CD4-positive, CD25-positive, alpha-beta regulatory T cell (primary cell): ENCODE data around the gene LGMN. TPM values are rescaled to one million over a fixed set of nuclear protein-coding genes. Genes with fewer than 3 reads are reported as not detected.
"Not testable (repeated sequence)": the region's sequence is repeated elsewhere in the genome, so short reads cannot be mapped to it uniquely, and the experiment has no call there.

ENCODE experiments used
- ATAC-seq, 2 donors: fragments of 150-1000 bp; cut with Tn5 transposase; one replicate each; pipeline ENCODE4 v1.10.0; 2021; ENCODE audit warnings: low read depth in 2 of 2, moderate number of reproducible peaks in 2 of 2, moderate library complexity in 1 of 2
- DNase-seq, 3 donors: peaks; one replicate each; pipeline versions ENCODE4 v3.0.0 to v3.0.0-alpha.2; 2012 to 2022; ENCODE audit warnings: mixed read lengths in 1 of 3
- H3K27ac ChIP-seq: one replicate; pipeline ENCODE4 v1.7.0; 2013; ENCODE audit warnings: mild to moderate bottlenecking, low read length; ENCODE audit not compliant: insufficient read depth, poor library complexity, severe bottlenecking
- H3K27me3 ChIP-seq: one replicate; pipeline ENCODE4 v1.7.0; 2013; ENCODE audit warnings: low read length; ENCODE audit not compliant: control insufficient read depth, insufficient read depth
- H3K36me3 ChIP-seq: one replicate; pipeline ENCODE4 v1.7.0; 2013; ENCODE audit warnings: mild to moderate bottlenecking, low read length, moderate library complexity; ENCODE audit not compliant: control insufficient read depth, insufficient read depth
- H3K4me1 ChIP-seq: 2 replicates; pipeline ENCODE4 v1.7.0; 2013; ENCODE audit warnings: mild to moderate bottlenecking, low read length; ENCODE audit not compliant: insufficient read depth, control insufficient read depth, poor library complexity, severe bottlenecking
- H3K4me3 ChIP-seq: one replicate; pipeline ENCODE4 v1.7.0; 2013; ENCODE audit warnings: low read depth, mild to moderate bottlenecking, low read length, moderate library complexity
- H3K9me3 ChIP-seq, 2 experiments: 1 replicate in 1 of 2; 2 replicates in 1 of 2; pipeline ENCODE4 v1.7.0; 2013; ENCODE audit warnings: low read length in 2 of 2, mild to moderate bottlenecking in 1 of 2, moderate library complexity in 1 of 2; ENCODE audit not compliant: control insufficient read depth in 2 of 2
- H3K27ac Mint-ChIP-seq, 3 donors: one replicate each; pipeline ENCODE4 v1.8.0; 2020 to 2022; ENCODE audit warnings: mild to moderate bottlenecking in 3 of 3, mixed read lengths in 3 of 3, moderate library complexity in 2 of 3
- H3K27me3 Mint-ChIP-seq: one replicate; pipeline ENCODE4 v1.8.0; 2022; ENCODE audit warnings: mild to moderate bottlenecking, mixed read lengths
- H3K36me3 Mint-ChIP-seq: one replicate; pipeline ENCODE4 v1.8.0; 2020; ENCODE audit warnings: mixed read lengths
- H3K4me1 Mint-ChIP-seq, 4 donors: one replicate each; pipeline ENCODE4 v1.8.0; 2020 to 2022; ENCODE audit warnings: mixed read lengths in 4 of 4, mild to moderate bottlenecking in 1 of 4
- H3K4me3 Mint-ChIP-seq, 4 donors: one replicate each; pipeline ENCODE4 v1.8.0; 2020 to 2022; ENCODE audit warnings: mild to moderate bottlenecking in 4 of 4, mixed read lengths in 4 of 4, moderate library complexity in 3 of 4
- H3K9me3 Mint-ChIP-seq, 7 donors: one replicate each; pipeline ENCODE4 v1.8.0; 2020 to 2022; ENCODE audit warnings: mixed read lengths in 7 of 7, mild to moderate bottlenecking in 3 of 7, moderate library complexity in 2 of 7
- polyA plus RNA-seq, 4 donors: library from polyadenylated mRNA; unstranded; fragments of 300-500 nt; fragmentation: Illumina TruSeq; gene quantifications; one replicate each; pipeline ENCODE4 v1.2.3, GENCODE V29; 2021
- total RNA-seq: library from RNA; stranded (reverse); gene quantifications from one replicate; pipeline ENCODE4 v1.2.3, GENCODE V29; 2022

Gene LGMN
- total and polyA plus RNA-seq, 5 donors from 2014 or later, result 10.9 to 34.4 (median 18.5) TPM

GRCh38 chr14:92774572-92774971 is 26.1 kb upstream of the LGMN start:
- Mint-ChIP-seq H3K4me1 (peaks cover 9 to 24% (median 14%) of the 10 kb centered on the region in 4 donors), H3K4me3 (no peak overlapping the region), H3K27me3 (no peaks in the 10 kb centered on the region), H3K27ac (no peak overlapping the region), H3K36me3 (no peaks in the 10 kb centered on the region), H3K9me3 (peaks cover 0 to 2% (median 0%) of the 10 kb centered on the region in 7 donors)
- Histone ChIP-seq H3K36me3 (no peaks in the 10 kb centered on the region), H3K4me1 (peaks cover 11% of the 10 kb centered on the region), H3K27me3 (no peaks in the 10 kb centered on the region), H3K27ac (no peak overlapping the region), H3K4me3 (no peak overlapping the region), H3K9me3 (no peaks in the 10 kb centered on the region)
- no peak for ATAC-seq
- DNase-seq, result no peak

GRCh38 chr14:92770484-92770883 is 22.1 kb upstream of the LGMN start:
- Histone ChIP-seq H3K9me3 (no peaks in the 10 kb centered on the region), H3K27me3 (no peaks in the 10 kb centered on the region), H3K4me3 (peak overlapping the region; percentile 29), H3K27ac (no peak overlapping the region), H3K36me3 (no peaks in the 10 kb centered on the region), H3K4me1 (peaks cover 22% of the 10 kb centered on the region)
- H3K27ac Mint-ChIP-seq, result peak overlapping the region; percentile 60 to 89 (median 86)
- H3K4me1 Mint-ChIP-seq, result peaks cover 13 to 38% (median 22%) of the 10 kb centered on the region in 4 donors
- H3K9me3 Mint-ChIP-seq, result peaks cover 0 to 2% (median 0%) of the 10 kb centered on the region in 7 donors
- no peaks in the 10 kb centered on the region for H3K27me3 Mint-ChIP-seq
- peak overlapping the region in 1 of 4 donors; percentile 22 for H3K4me3 Mint-ChIP-seq
- peak in 1 of 2 donors; percentile 26 for ATAC-seq
- H3K36me3 Mint-ChIP-seq, result no peaks in the 10 kb centered on the region
- peak in 1 of 3 donors; percentile 63 for DNase-seq

- Histone ChIP-seq H3K4me1 (peaks cover 22% of the 10 kb centered on the region), H3K4me3 (no peak overlapping the region), H3K27ac (peak overlapping the region; percentile 51), H3K36me3 (no peaks in the 10 kb centered on the region), H3K9me3 (no peaks in the 10 kb centered on the region), H3K27me3 (no peaks in the 10 kb centered on the region)
- H3K36me3 Mint-ChIP-seq, result no peaks in the 10 kb centered on the region
- H3K4me1 Mint-ChIP-seq, result peaks cover 11 to 30% (median 22%) of the 10 kb centered on the region in 4 donors
- DNase-seq (no peak), ATAC-seq (no peak)
- H3K9me3 Mint-ChIP-seq, result peaks cover 0 to 2% (median 0%) of the 10 kb centered on the region in 7 donors
- peak overlapping the region in 2 of 3 donors; percentile 26 to 62 for H3K27ac Mint-ChIP-seq
- H3K27me3 Mint-ChIP-seq, result no peaks in the 10 kb centered on the region
- H3K4me3 Mint-ChIP-seq, result peak overlapping the region in 2 of 4 donors; percentile 21 to 24
These were observed 20.4 kb upstream of the LGMN start for GRCh38 chr14:92768795-92769194.

- not testable (repeated sequence) for H3K9me3 Mint-ChIP-seq, H3K27me3 Mint-ChIP-seq, H3K27me3 ChIP-seq, H3K36me3 Mint-ChIP-seq, H3K36me3 ChIP-seq, H3K9me3 ChIP-seq
- Mint-ChIP-seq H3K4me1 (peaks cover 11 to 30% (median 22%) of the 10 kb centered on the region in 4 donors), H3K27ac (peak overlapping the region; percentile 26 to 62 (median 46)), H3K4me3 (peak overlapping the region in 1 of 4 donors; percentile 24)
- ATAC-seq (peak; percentile 76), DNase-seq (peak; percentile 18 to 85 (median 35))
- peak overlapping the region; percentile 35 for H3K4me3 ChIP-seq
- peak overlapping the region; percentile 51 for H3K27ac ChIP-seq
- peaks cover 22% of the 10 kb centered on the region for H3K4me1 ChIP-seq
These were observed 19.8 kb upstream of the LGMN start for GRCh38 chr14:92768236-92768635.

- H3K27me3 ChIP-seq, H3K36me3 Mint-ChIP-seq, ATAC-seq, H3K9me3 ChIP-seq, H3K27ac ChIP-seq, DNase-seq, H3K4me3 ChIP-seq, H3K9me3 Mint-ChIP-seq, H3K27ac Mint-ChIP-seq, H3K36me3 ChIP-seq, H3K4me3 Mint-ChIP-seq, H3K27me3 Mint-ChIP-seq: not testable (repeated sequence)
- H3K4me1 Mint-ChIP-seq, result peaks cover 21 to 36% (median 28%) of the 10 kb centered on the region in 4 donors
- peaks cover 23% of the 10 kb centered on the region for H3K4me1 ChIP-seq
These were observed 15.5 kb upstream of the LGMN start for GRCh38 chr14:92763666-92764631.

GRCh38 chr14:92760524-92760805 is 12.0 kb upstream of the LGMN start:
- peak overlapping the region; percentile 40 for H3K4me3 ChIP-seq
- H3K27me3 ChIP-seq, result no peaks in the 10 kb centered on the region
- DNase-seq, result no peak
- Mint-ChIP-seq H3K36me3 (no peaks in the 10 kb centered on the region), H3K4me1 (peaks cover 16 to 23% (median 21%) of the 10 kb centered on the region in 4 donors), H3K4me3 (peak overlapping the region in 3 of 4 donors; percentile 62 to 82 (median 64)), H3K27me3 (no peaks in the 10 kb centered on the region), H3K9me3 (peaks cover 0 to 1% (median 0%) of the 10 kb centered on the region in 7 donors), H3K27ac (peak overlapping the region; percentile 16 to 53 (median 37))
- H3K36me3 ChIP-seq, result no peaks in the 10 kb centered on the region
- H3K27ac ChIP-seq, result no peak overlapping the region
- H3K4me1 ChIP-seq, result peaks cover 12% of the 10 kb centered on the region
- no peak for ATAC-seq
- H3K9me3 ChIP-seq, result no peaks in the 10 kb centered on the region

- Histone ChIP-seq H3K36me3 (no peaks in the 10 kb centered on the region), H3K27ac (no peak overlapping the region), H3K9me3 (no peaks in the 10 kb centered on the region), H3K4me3 (peak overlapping the region; percentile 62), H3K4me1 (peaks cover 12% of the 10 kb centered on the region), H3K27me3 (no peaks in the 10 kb centered on the region)
- peak overlapping the region; percentile 20 to 83 (median 58) for H3K27ac Mint-ChIP-seq
- no peaks in the 10 kb centered on the region for H3K36me3 Mint-ChIP-seq
- peak overlapping the region; percentile 40 to 82 (median 63) for H3K4me3 Mint-ChIP-seq
- H3K9me3 Mint-ChIP-seq, result peaks cover 0 to 1% (median 0%) of the 10 kb centered on the region in 7 donors
- ATAC-seq, result peak; percentile 34 to 44
- DNase-seq, result peak in 1 of 3 donors; percentile 62
- peaks cover 16 to 24% (median 22%) of the 10 kb centered on the region in 4 donors for H3K4me1 Mint-ChIP-seq
- H3K27me3 Mint-ChIP-seq, result no peaks in the 10 kb centered on the region
These were observed 11.5 kb upstream of the LGMN start for GRCh38 chr14:92759679-92760523.
